GM18505 (cell line): ENCODE results near the gene SLC35F3.
"Not testable (repeated sequence)": the region's sequence is repeated elsewhere in the genome, so short reads cannot be mapped to it uniquely, and the experiment has no call there.

Source experiments
- ATAC-seq: cut with Tn5 transposase; IDR thresholded peaks from one replicate; pipeline ENCODE4 v1.9.1; 2021; ENCODE audit not compliant: unreplicated experiment
- POLR2A ChIP-seq: IDR thresholded peaks from 4 replicates; pipeline ENCODE4 v1.6.1; 2011; ENCODE audit warnings: borderline replicate concordance; ENCODE audit not compliant: insufficient read depth, insufficient read length; ENCODE audit errors: extremely low read depth

The SLC35F3 gene

GRCh38 chr1:233885196-233885920, 19.1 kb upstream of the SLC35F3 start:
- no peak for TF ChIP-seq POLR2A
- ATAC-seq = no peak

- ATAC-seq = not testable (repeated sequence)
These were observed 13.3 kb upstream of the SLC35F3 start for GRCh38 chr1:233891151-233891550.

GRCh38 chr1:233897325-233898162, 6.9 kb upstream of the SLC35F3 start:
- TF ChIP-seq POLR2A = no peak
- ATAC-seq = peak; percentile 94

DNA sequence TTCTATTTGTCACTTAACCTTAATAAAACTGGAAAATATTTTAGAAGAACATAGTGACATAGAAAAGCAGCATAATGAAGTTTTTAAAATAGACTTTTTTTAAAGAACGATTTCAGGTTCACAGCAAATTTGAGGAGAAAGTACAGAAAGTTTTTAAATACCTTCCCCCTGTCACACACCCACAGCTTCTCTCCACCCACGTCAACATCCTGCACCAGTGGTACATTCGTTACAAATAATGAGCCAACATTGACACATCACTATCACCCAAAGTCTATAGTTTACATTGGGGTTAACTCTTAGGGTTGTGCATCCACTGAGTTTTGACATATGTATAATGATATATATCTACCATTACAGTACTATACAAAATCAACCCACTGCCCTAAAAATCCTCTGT, 3.0 kb upstream of the SLC35F3 start:
- no peak for TF ChIP-seq POLR2A

DNA sequence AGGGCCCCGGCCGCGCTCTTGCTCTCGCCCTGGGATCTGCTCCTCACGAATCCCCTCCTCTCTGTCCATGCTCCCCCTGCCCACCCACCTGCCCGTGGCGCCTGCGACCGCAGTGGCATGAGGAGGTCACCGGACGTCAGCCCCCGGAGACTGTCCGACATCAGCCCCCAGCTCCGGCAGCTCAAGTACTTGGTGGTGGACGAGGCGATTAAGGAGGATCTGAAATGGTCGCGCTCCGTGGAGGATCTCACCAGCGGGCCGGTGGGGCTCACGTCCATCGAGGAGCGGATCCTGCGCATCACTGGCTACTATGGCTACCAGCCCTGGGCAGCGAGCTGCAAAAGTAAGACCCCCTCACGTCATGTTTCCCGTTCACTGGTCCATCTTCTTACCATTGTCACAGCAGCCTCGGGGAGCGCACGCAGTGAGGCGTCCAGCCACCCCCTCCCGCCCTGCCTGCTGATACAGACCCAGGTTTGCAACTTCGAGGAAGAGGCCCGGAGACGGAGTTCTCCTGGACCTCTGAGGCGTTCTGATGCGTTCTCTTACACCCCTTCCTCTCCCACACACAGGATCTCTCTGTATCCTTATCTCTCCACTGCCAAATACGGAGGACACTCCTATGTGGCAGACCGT, 1.1 kb downstream of the SLC35F3 start:
- no peak for ATAC-seq
- no peak for TF ChIP-seq POLR2A

More for the DNA sequence above, 3.0 kb upstream of the SLC35F3 start:
- no peak for ATAC-seq

DNA sequence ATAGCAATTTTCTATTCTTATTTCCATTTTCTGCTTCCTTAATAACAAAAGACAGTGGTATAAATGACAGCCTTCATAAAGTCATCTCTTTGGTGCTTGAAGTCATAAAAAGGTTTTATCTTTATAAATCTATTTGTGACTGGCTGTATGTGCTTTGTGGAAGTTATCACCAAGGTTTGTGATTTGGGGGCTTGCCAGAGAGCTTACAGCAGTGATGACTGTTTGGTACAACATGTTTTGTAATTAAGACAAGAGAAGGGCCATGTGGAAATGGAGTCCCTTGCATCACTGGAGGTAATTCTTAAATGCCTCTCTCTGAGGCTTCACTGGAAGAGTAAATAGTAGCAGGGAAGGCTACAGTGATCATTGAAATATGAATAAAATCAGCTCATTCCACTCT, 2.7 kb downstream of the SLC35F3 start:
- TF ChIP-seq POLR2A = no peak
- ATAC-seq = no peak

GRCh38 chr1:233908092-233908491, 3.6 kb downstream of the SLC35F3 start:
- TF ChIP-seq POLR2A = no peak
- no peak for ATAC-seq

DNA sequence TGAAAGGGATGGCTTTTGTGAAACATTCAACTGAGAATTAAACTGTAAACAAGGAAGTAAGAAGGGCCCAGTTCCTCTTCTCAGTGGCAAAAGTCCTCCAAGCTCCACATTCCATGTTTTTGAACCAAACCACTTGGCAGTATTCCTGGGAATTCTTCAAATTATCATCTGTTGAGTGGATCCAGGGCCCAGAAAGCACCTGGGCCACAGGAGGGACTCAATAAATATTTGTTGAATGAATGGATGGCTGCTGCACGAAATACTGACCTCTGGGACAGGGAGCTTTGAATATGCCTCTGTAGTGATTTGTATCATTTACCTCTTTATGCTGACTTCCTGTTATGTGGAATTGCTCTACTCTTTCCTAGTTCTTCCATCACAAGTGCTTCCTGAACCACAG, 4.7 kb downstream of the SLC35F3 start:
- TF ChIP-seq POLR2A = no peak
- ATAC-seq = no peak

DNA sequence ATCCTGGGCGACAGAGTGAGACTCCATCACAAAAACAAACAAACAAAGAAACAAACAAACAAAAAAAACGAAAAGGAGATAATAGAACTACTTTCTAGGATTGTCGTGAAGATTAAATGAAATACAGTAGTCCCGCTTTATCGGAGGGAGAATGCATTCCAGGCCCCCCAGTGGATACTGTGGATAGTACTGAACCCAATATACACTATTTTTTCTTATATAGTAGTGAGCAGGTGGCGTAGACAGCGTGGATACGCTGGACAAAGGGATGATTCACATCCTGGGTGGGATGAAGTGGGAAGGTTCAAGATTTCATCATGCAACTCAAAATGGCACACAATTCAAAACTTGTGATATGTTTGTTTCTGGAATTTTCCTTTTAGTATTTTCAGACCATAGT, 8.0 kb downstream of the SLC35F3 start:
- no peak for ATAC-seq
- TF ChIP-seq POLR2A = no peak

- ATAC-seq = no peak
These were observed 8.4 kb downstream of the SLC35F3 start for GRCh38 chr1:233912909-233913308.

GRCh38 chr1:233916706-233917105, 12.2 kb downstream of the SLC35F3 start:
- no peak for ATAC-seq
- TF ChIP-seq POLR2A = no peak

More at GRCh38 chr1:233912909-233913308, 8.4 kb downstream of the SLC35F3 start:
- no peak for TF ChIP-seq POLR2A

- no peak for TF ChIP-seq POLR2A
- ATAC-seq = no peak
These were observed 15.3 kb downstream of the SLC35F3 start for GRCh38 chr1:233919786-233920185.

- no peak for TF ChIP-seq POLR2A
- no peak for ATAC-seq
These were observed 23.6 kb downstream of the SLC35F3 start for GRCh38 chr1:233928123-233928522.

DNA sequence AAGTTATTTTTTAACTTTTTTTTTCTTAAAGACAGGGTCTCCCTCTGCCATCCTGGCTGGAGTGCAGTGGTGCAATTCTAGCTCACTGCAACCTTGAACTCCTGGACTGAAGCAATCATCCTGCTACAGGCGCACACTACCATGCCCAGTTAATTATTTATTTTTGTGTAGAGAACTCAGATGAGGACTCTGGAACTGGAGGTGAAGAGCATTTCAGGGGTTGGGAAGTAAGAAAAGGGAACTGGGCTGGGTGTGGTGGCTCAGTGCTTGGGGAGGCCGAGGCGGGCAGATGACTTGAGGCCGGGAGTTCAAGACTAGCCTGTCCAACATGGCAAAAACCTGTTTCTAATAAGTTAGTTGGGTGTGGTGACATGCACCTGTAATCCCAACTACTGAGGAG, 28.9 kb downstream of the SLC35F3 start:
- ATAC-seq = no peak
- no peak for TF ChIP-seq POLR2A

DNA sequence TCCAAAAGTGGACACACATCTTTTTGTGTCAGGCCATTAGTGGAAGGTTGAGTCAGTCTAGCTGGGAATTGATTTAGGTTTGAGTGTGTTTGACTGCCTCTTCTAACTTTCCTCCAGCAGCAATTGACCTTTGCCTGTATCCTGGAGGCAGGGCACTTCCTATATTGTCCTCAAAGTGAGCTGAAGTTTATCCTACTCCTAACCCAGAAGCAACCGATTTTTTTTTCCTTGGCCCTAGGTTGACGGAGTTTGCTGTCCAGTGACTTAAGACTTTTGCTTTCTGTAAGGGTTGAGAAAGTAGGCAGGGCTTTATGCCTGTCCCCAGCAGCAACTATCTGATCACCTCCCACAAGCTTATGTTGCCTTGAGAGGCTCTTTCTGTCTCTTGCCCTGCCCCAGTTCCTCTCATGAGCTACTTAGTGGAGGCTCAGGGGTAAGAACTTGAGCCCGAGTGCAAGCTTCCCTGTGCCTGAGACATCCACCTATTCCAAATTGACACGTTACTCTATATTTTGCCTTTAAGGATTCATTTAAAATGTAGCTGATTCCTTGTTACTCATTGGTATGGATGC, 30.9 kb downstream of the SLC35F3 start:
- ATAC-seq = no peak
- no peak for TF ChIP-seq POLR2A
